RWPE2 (cell line): ENCODE data around the gene IQSEC2.
A peak's percentile ranks its signal among the peaks of the same experiment; 100 is the strongest.

ENCODE experiments used
- ATAC-seq: fragments of 200-7000 bp; cut with Tn5 transposase; 3 replicates; pipeline ENCODE4 v1.9.1; 2021; ENCODE audit warnings: low read depth
- DNase-seq: peaks from one replicate; pipeline ENCODE4 v3.0.0-alpha.2; 2020; ENCODE audit warnings: low spot score
- H3K27ac ChIP-seq: fragments of 450-650 bp; 2 replicates; pipeline ENCODE4 v1.5.1; 2017; ENCODE audit warnings: mild to moderate bottlenecking; ENCODE audit not compliant: poor library complexity, severe bottlenecking
- H3K27me3 ChIP-seq: fragments of 250-450 bp; sonication (Bioruptor Pico); 2 replicates; pipeline ENCODE4 v1.5.1; 2021; ENCODE audit warnings: mild to moderate bottlenecking, moderate library complexity; ENCODE audit not compliant: insufficient read depth, poor library complexity, severe bottlenecking
- H3K36me3 ChIP-seq: fragments of 250-450 bp; sonication (Bioruptor Pico); 2 replicates; pipeline ENCODE4 v1.5.1; 2020; ENCODE audit warnings: low read depth, mild to moderate bottlenecking, moderate library complexity
- H3K4me1 ChIP-seq: fragments of 250-450 bp; sonication (Bioruptor Pico); 2 replicates; pipeline ENCODE4 v1.5.1; 2021; ENCODE audit warnings: mild to moderate bottlenecking, moderate library complexity; ENCODE audit not compliant: insufficient read depth, poor library complexity, severe bottlenecking
- H3K4me3 ChIP-seq: fragments of 250-450 bp; sonication (Bioruptor Pico); 2 replicates; pipeline ENCODE4 v1.5.1; 2021; ENCODE audit warnings: mild to moderate bottlenecking, moderate library complexity; ENCODE audit not compliant: severe bottlenecking
- H3K9me3 ChIP-seq: fragments of 250-450 bp; sonication (Bioruptor Pico); 2 replicates; pipeline ENCODE4 v1.5.1; 2021; ENCODE audit warnings: mild to moderate bottlenecking, moderate library complexity; ENCODE audit not compliant: severe bottlenecking
- TF ChIP-seq, protein P1 (sequence below): fragments of 450-650 bp; IDR thresholded peaks from one replicate; pipeline ENCODE4 v1.5.1; 2017; ENCODE audit warnings: mild to moderate bottlenecking, moderate library complexity; ENCODE audit not compliant: poor library complexity, severe bottlenecking

Gene IQSEC2

DNA sequence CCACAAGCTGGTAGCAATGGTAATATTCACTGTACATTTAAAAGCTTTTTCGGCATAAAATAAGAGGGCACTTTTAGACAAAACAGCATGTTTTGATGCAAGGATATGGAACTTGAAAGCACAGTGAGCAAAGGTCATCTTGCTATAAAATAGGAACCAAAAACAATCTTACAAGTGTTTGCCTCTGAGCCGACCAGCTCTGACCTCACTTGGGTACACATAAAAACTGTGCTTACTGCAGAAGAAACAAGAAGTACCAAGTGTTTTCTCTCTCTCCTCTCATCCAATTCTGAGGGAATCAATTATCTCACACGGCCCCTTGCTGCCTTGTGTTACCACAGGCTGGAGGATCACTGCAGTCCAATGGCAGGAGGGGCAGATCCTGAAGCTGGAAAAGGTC, 4.8 kb upstream of the IQSEC2 start:
- no peaks in the 10 kb centered on the region for H3K9me3 ChIP-seq
- DNase-seq (no peak), ATAC-seq (no peak)
- H3K36me3 ChIP-seq = no peaks in the 10 kb centered on the region
- no peaks in the 10 kb centered on the region for H3K27me3 ChIP-seq
- peaks cover 11% of the 10 kb centered on the region for H3K4me1 ChIP-seq
- H3K4me3 ChIP-seq = no peak overlapping the region
- TF ChIP-seq, protein P1, sequence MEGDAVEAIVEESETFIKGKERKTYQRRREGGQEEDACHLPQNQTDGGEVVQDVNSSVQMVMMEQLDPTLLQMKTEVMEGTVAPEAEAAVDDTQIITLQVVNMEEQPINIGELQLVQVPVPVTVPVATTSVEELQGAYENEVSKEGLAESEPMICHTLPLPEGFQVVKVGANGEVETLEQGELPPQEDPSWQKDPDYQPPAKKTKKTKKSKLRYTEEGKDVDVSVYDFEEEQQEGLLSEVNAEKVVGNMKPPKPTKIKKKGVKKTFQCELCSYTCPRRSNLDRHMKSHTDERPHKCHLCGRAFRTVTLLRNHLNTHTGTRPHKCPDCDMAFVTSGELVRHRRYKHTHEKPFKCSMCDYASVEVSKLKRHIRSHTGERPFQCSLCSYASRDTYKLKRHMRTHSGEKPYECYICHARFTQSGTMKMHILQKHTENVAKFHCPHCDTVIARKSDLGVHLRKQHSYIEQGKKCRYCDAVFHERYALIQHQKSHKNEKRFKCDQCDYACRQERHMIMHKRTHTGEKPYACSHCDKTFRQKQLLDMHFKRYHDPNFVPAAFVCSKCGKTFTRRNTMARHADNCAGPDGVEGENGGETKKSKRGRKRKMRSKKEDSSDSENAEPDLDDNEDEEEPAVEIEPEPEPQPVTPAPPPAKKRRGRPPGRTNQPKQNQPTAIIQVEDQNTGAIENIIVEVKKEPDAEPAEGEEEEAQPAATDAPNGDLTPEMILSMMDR = no peak
- H3K27ac ChIP-seq = no peak overlapping the region

DNA sequence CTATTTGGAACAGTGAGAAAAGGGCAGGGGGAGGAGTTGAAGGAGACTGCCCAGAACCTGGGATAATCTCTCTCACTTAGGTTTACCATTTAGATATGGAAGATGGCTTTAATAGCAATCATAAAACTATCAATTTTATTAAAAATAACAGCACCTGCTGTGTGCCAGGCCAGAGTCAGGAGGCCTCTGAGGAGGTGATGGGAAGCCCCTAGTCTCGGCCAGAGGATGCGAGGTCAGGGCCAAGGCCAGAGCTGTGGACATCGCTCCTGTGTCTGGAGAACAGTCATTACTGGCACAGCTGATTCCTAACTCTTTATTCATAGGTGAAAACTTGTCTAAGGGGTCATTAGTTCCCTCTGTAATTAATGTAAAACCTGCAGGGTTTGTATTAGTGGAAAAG, 4.2 kb upstream of the IQSEC2 start:
- Histone ChIP-seq H3K9me3 (no peaks in the 10 kb centered on the region), H3K4me1 (peaks cover 11% of the 10 kb centered on the region), H3K27ac (no peak overlapping the region), H3K27me3 (no peaks in the 10 kb centered on the region), H3K36me3 (no peaks in the 10 kb centered on the region), H3K4me3 (no peak overlapping the region)
- DNase-seq (no peak), ATAC-seq (no peak)
- TF ChIP-seq, protein P1 = no peak

DNA sequence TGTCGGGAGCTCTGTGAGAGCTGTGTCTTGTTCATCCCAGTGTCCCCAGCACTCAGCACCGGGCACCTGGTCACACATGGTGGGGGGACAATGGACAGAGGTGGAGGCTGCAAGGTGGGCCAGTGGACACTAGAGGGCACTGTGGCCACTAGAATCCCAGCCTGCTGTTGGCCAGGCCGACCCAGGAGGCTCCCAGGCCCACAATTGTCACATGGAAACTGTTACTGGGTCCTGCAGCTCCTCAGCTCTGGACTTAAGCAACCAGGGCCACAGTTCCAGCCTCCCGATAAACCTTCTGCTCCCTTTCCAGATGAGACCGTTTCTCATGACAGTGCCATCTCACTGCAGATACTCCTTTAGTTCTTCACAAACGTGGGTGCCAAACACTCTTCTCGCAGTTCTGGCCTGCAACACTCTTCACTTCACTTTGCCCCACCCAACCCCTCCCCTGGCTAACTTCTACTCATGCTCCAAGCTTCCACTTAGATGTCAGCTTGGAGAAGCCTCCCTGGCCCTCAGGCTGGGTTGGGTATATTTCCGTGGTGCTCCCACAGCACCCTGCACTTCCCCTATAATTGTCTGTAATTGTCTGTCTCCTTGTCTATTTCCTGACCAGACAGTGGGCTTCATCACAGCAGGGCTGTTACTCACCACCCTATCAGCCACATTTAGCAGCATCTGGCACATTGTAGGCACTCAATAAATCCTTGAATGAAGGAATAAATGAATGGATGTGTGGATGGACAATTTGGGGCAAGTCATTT, 3.5 kb upstream of the IQSEC2 start:
- no peaks in the 10 kb centered on the region for H3K27me3 ChIP-seq
- H3K4me3 ChIP-seq = no peak overlapping the region
- H3K9me3 ChIP-seq = no peaks in the 10 kb centered on the region
- DNase-seq (no peak), ATAC-seq (no peak)
- H3K4me1 ChIP-seq = peaks cover 11% of the 10 kb centered on the region
- no peak overlapping the region for H3K27ac ChIP-seq
- TF ChIP-seq, protein P1 = peak; percentile 72
- H3K36me3 ChIP-seq = no peaks in the 10 kb centered on the region

DNA sequence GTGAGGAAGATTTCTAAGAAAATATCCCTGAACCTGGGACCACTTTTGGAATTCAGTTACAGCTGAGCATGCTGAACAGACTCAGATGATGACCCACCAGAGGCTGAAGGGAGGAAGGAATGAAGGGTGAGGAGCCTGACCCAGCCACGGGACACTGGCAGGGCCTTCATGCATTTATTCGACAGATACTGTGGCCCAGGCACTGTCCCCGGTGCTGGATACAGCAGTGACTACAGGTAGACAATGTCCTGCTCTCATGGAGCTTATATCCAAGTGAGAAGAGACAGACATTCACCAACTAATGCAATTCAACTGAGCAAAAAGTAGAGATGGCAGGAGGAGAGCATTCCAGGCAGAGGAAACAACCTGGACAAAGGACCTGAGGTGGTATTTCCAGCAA, 2.2 kb upstream of the IQSEC2 start:
- no peaks in the 10 kb centered on the region for H3K36me3 ChIP-seq
- no peak for DNase-seq
- H3K27me3 ChIP-seq = no peaks in the 10 kb centered on the region
- H3K27ac ChIP-seq = no peak overlapping the region
- H3K9me3 ChIP-seq = no peaks in the 10 kb centered on the region
- H3K4me1 ChIP-seq = peaks cover 11% of the 10 kb centered on the region
- TF ChIP-seq, protein P1 = no peak
- no peak for ATAC-seq
- H3K4me3 ChIP-seq = no peak overlapping the region

- H3K9me3 ChIP-seq = no peaks in the 10 kb centered on the region
- no peak for ATAC-seq
- H3K27me3 ChIP-seq = no peaks in the 10 kb centered on the region
- no peak overlapping the region for H3K4me3 ChIP-seq
- H3K36me3 ChIP-seq = no peaks in the 10 kb centered on the region
- no peak for DNase-seq
- H3K4me1 ChIP-seq = peaks cover 11% of the 10 kb centered on the region
- TF ChIP-seq, protein P1 = no peak
- H3K27ac ChIP-seq = no peak overlapping the region
These were observed 1.7 kb upstream of the IQSEC2 start for GRCh38 chrX:53283099-53283498.
